GM04504 (cell line): ENCODE results near the gene CENPX.
"Not testable (repeated sequence)": the region's sequence is repeated elsewhere in the genome, so short reads cannot be mapped to it uniquely, and the experiment has no call there.

ENCODE experiments used
- DNase-seq: peaks from one replicate; pipeline ENCODE4 v3.0.0-alpha.2; 2012; ENCODE audit warnings: low read depth

The CENPX gene

DNA sequence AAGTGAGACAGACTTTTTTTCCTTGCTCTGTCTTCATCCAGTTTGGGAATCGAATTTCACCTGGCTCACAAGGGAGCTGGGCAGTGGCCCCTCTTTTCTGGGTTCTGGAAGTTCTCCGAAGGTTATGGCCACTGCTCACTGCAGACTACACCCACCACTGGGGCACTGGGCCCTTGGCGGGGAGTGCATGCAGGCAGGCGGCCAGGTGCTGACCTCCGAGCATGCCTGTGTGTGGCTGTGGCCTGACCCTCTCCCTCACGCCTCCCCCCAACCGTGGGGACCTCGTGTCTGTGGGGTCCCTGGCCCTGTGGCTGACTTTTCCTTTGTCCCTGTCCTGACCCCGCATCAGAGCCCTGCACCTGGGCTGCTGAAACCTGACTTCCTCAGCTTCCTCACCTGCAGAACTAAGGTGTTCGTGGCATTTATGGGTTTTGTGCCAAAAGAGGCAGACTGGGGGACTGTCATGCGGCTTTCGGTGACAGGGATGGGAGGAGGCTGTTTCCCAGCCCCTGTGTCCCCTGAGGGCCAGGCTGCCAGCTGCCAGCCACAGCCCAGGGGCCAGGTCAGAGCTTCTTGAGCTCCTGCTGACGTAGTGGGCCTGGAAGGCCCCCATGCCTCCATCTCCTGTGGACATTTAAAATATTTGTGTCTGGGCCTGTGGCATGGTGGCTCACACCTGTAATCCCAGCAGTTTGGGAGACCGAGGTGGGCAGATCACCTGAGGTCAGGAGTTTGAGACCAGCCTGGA lies 23.8 kb downstream of the CENPX start:
- DNase-seq, result no peak

DNA sequence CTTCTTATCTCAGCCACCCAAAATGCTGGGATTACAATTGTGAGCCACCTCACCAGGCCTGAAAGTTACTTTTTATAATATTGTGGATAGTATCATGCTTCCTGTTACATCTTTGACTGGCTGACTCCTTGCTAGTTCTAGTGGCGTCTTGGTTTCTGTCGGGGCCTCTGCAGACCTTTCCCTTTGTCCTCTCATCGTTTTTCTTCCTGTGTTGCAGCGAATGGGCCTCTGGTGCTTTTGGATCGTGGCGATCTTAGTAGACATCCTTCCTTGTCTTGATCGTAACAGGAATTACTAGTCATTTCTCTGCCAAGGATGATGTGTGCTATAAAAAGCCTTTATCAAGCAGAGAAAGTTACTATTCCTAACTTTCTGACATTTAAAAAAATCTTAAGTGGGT lies 24.5 kb downstream of the CENPX start:
- DNase-seq, result no peak

- DNase-seq, result no peak
Measured at GRCh38 chr17:81996757-81997441, 25.8 kb downstream of the CENPX start.

GRCh38 chr17:81996232-81996756 lies 26.4 kb downstream of the CENPX start:
- DNase-seq, result no peak

DNA sequence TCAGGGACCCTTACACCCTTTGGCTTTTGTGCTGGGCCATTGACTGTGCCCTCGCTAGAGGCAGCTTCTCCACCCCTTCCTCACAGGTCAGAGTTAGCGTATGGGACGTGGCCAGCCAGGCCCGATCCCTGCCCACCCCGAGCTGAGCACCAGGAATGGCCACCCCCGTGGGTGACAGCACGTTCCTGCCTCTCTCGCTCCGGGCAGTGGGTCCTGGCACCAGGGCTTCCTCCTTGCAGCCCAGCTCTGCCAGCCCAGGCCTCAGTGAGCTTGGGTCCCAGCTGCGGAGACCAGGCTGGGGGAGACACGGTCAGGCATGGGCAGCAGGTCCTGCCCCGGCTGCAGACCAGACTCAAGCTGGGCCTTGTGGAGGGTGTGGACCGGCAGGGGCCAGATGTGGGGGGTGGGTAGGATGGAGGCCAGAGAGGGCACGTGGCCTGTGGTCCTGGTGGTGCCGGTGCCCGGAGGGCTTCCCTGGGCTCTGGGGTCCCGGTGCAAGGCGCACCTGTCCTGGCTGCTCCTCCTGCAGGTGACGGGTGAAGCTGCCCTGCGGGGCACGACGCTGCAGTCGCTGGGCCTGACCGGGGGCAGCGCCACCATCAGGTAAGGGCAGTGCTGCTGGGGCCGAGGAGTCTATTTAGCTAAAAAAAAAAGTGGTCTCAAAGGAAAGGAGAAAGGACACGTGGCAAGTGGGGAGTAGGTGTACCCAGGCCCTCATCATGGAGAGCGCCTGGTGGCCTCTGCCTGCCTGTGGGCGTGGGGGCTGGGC lies 27.0 kb downstream of the CENPX start:
- DNase-seq, result no peak

DNA sequence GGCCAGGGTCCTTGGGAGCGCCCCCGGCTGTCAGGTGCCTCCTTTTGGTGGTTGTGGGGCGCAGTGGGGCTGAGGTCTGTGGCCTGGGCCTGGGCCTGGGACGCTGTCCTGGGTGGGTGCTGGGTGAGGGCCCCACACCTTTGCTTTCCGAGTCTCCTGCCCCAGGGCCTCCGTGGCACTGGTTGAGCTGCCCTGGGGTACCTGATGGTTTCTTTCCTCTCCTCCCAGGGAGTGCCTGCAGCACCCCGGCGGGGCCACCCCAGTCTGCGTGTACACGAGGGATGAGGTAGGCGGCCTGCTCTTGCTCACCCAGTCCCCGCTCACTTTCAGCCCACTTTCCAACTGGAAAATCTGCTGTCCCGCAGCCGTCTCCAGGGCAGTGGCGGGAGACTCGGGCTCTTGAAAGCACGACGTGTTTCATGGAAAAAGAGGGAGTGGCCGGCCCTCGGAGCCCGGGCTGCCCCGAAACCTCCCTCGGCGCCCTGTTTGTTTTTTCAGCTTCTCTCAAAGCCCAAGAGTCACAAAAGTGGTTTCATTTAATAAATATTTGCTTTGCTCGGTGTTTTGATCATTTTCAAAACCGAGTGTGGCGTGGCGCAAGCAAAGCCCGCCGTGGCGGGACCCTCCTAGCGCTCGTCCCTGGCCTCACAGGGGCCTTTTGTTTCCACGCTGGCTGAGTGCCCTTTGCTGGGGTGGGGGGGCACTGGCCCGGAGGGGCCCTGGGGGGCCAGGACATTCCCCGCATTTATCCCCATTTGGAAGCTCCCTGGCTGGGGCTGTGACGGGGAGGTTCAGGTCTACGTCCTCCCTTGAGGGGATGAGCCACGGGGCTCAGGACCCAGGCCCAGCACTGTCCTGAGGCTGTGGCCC lies 27.9 kb downstream of the CENPX start:
- DNase-seq, result no peak

DNA sequence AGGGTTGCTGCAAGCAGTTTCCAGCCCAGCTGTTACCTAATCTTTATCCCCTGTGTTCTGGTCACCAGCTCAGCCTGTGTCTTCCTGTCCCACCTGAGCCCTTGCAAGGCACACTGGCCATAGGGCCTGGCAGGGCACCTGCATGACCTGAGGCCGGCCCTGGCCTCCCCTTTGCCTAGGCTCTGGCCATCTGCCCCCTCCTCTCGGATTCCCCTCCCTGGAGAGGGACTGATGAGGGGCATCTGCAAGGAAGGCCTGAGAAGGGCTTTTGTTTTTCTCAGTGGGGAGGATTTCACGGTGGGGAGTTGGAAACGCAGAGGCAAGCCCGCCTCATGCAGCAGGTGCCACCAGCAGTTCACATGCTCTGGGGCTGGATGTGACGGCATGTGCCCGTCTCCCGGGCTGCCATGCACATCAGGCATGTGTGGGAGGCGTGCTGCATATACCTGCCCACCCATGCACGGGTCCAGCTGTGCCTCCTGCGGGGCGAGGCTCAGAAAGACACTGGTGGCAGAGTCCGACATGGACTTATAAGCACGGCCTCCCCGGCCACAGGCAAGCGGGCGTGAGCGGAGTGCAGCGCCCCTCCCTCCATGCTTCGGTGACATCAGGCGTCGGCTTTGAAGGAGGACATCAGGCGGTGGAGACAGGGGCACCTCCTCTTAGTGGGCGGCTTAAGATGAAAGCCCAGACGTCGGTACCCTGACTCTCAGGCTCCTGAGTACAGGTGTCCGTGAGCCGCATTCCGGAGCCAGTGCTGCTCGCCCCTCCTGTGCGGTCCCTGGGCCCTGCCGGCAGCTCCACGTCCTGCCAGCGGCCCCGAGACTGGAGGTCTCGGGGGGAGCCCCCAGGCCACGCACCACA lies 28.7 kb downstream of the CENPX start:
- DNase-seq, result no peak

DNA sequence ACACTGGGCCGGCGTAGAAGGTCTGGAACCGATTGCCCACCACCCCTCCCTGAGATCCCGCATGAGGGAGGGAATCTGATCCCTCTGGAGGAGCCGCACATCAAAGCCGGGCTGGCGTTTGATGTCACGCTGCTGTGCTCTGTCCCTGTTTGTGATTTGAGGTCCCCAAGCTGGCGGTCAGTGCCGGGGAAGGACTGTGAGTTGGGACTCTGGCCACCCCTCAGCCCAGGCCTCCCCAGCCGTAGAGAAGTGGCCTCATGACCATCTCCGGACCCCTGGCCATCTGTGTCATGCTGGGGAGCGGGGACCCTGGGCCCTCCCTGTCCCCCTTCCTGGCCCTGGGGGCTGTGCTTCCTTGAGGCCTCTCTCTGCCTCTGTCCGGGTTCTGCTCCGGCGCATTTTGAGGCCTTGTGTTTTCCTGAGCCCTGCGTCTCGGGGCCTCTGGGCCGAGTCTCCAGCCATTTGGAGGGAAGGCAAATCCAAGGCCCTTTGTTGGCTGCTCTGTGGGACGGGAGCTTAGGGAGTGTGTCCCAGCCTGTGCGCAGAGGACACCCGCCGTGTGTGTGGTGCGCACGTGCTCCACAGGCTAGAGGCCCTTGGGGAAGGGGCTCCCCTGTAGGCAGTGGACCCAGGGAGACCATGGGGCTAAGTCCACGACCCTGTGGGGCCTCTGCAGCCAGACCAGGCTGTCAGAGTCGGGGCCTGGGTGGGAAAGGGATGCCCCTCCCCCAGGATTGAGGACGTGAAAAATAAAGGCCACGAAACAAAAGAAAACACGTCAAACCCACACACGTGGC lies 30.2 kb downstream of the CENPX start:
- DNase-seq, result no peak

DNA sequence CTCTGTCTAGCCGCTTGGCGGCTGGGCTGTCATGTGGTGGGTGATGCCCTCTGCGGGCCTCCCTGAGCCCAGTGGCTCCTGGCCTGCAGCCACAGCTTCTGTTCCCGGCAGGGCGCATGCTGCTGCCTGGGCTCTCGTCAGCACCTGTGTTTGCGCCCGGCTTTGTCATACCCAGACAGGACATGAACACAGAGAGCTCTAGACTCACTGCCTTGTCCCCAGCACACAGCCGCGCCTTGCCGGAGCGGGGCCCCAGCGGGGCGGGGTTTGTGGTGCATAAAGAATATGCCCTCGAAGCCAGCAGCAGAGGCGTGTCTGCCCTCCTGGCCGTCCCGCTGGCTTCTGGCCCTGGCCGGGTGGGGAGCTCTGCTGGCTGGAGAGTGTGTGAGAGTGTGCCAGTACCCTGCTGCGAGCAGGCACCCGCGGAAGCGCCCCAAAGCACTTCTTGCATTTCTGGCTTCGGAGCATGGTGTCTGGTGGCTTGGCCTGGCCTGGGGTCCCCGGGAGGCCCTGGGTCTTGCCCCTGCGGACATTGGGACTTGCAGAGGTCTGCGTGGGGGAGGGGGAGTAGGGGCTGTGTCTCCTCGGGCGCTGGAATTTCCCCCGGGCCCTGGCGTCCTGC lies 30.9 kb downstream of the CENPX start:
- peak; percentile 40 for DNase-seq

- DNase-seq, result no peak
Measured at GRCh38 chr17:81990836-81991683, 31.6 kb downstream of the CENPX start.

- DNase-seq, result no peak
Measured at GRCh38 chr17:81987161-81987770, 35.4 kb downstream of the CENPX start.

DNA sequence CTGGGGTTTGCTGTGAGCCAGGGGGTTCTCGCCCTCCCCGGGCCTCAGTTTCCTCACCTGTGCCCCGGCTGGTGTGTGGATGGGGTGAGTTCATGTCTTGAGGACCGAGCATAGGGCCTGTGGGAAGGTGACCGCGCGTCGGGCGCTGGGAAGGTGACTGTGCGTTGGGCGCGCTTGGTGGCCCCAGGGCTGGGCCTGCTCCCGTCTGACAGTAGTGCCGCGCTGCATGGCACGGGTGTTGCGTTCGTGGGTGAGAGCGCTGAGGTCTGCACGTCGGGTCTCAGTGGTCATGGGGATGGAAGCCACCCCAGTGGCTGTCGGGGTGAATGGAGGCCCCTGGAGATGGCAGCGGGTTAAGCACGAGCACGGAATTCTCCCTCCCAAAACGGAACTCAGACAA lies 36.1 kb downstream of the CENPX start:
- DNase-seq, result no peak

DNA sequence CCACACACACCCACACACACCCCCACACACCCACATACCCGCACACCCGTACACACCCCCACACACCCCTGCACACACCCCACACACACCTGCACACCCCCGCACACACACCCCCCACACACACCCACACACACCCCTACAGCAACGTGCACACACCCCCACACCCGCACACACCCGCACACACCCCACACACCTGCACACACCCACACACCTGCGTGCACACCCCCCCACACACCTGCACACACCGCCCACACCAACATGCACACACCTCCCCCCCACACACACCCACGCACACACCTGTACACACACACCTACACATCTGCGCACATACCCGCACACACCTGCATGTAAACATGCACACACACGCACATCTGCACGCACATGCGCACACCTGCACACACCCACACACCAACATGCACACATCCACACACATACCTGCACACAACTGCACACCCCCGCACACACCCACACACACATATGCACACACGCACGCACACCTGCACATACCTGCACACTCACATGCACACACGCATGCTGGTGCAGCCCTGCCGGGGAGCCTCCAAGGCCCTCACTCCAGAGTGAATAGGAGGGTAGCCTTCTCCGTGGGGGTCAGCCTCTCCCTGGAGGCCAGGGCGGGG lies 37.8 kb downstream of the CENPX start:
- no peak for DNase-seq

- DNase-seq, result no peak
Measured at GRCh38 chr17:81983639-81984373, 38.9 kb downstream of the CENPX start.

GRCh38 chr17:81983011-81983638 lies 39.6 kb downstream of the CENPX start:
- no peak for DNase-seq

DNA sequence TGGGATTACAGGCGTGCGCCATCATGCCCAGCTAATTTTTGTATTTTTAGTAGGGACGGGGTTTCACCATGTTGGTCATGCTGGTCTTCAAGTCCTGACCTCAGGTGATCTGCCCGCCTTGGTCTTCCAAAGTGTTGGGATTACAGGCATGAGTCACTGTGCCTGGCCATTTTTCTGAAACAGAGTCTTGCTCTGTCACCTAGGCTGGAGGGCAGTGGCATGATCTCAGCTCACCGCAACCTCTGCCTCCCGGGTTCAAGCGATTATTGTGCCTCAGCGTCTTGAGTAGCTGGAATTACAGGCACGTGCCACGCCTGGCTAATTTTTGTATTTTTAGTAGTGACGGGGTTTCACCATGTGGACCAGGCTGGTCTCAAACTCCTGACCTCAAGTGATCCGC lies 41.2 kb downstream of the CENPX start:
- not testable (repeated sequence) for DNase-seq
